Left ventricle myocardium inferior (tissue), 1 donor: ENCODE data around the gene CYP21A2. TPM values are rescaled to one million over a fixed set of nuclear protein-coding genes. Genes with fewer than 3 reads are reported as not detected.
"Not testable (repeated sequence)": the region's sequence is repeated elsewhere in the genome, so short reads cannot be mapped to it uniquely, and the experiment has no call there.

ENCODE experiments used
- DNase-seq: peaks from one replicate; pipeline ENCODE4 v3.0.0-alpha.2; 2020
- H3K27ac ChIP-seq: fragments of 200-600 bp; replicated peaks from 2 replicates; pipeline ENCODE4 v1.8.0; 2021
- H3K27me3 ChIP-seq: fragments of 200-600 bp; 2 replicates; pipeline ENCODE4 v1.8.0; 2021; ENCODE audit warnings: low read depth
- H3K36me3 ChIP-seq: fragments of 200-600 bp; 2 replicates; pipeline ENCODE4 v1.8.0; 2021
- H3K4me1 ChIP-seq: fragments of 200-600 bp; 2 replicates; pipeline ENCODE4 v1.8.0; 2021
- H3K4me3 ChIP-seq: fragments of 200-600 bp; 2 replicates; pipeline ENCODE4 v1.8.0; 2021; ENCODE audit warnings: mild to moderate bottlenecking, moderate library complexity
- H3K9me3 ChIP-seq: fragments of 200-600 bp; replicated peaks from 2 replicates; pipeline ENCODE4 v1.8.0; 2021
- CTCF ChIP-seq: fragments of 200-600 bp; IDR thresholded peaks from 2 replicates; pipeline ENCODE4 v1.8.0; 2021; ENCODE audit warnings: antibody characterized with exemption, mild to moderate bottlenecking, borderline replicate concordance
- intact Hi-C: fragments of 100-400 bp; cut with micrococcal nuclease; formaldehyde crosslinking; loops from one replicate; pipeline ENCODE4 v1.11.0; 2022
- total RNA-seq: library from RNA; stranded (reverse); fragmentation: NEBNext Ultra II Directional; extraction: Animal tissue kit (Norgen Biotek cat#: 25700); gene quantifications from one replicate; pipeline ENCODE4 v1.2.1, GENCODE V29; 2021
- donor health status: DM: no; HTN: yes; CAD: no; lungs with severe emphysema.

Gene CYP21A2
- total RNA-seq, 1 donor from 2014 or later, result 0.41 TPM

GRCh38 chr6:32056254-32056653 lies 18.0 kb downstream of the CYP21A2 start:
- no peak for TF ChIP-seq CTCF
- H3K9me3 ChIP-seq, result no peaks in the 10 kb centered on the region
- H3K27me3 ChIP-seq, result no peaks in the 10 kb centered on the region
- peaks cover 76% of the 10 kb centered on the region for H3K36me3 ChIP-seq
- no peaks in the 10 kb centered on the region for H3K4me1 ChIP-seq
- intact Hi-C loops, result no loop called here
- no peak overlapping the region for H3K4me3 ChIP-seq
- no peak overlapping the region for H3K27ac ChIP-seq
- DNase-seq, result no peak

- Histone ChIP-seq H3K36me3 (peaks cover 86% of the 10 kb centered on the region), H3K27ac (peak overlapping the region; percentile 23)
- no peak for DNase-seq
These were observed 19.8 kb downstream of the CYP21A2 start for GRCh38 chr6:32057966-32058365.

DNA sequence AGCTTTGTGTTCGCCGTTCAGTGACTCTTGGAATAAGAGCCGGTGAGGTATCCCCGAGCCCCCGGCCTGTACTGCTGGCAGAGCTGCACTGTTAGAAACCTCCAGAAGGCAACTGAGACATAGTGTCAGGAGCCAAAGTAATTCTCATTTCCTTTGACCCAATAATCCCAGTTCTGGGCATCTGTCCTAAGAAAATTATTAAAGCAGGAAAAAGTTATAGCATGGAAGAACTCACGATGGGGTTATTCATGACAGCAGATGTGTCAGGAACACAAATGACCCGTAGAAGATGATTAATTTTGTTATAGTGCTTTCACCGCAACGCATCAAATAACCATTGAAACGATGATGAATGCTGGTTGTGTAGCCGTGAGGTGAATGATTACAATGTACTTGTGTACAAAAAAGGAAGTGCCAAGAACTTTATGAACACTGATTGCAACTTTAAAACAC lies 20.3 kb downstream of the CYP21A2 start:
- DNase-seq, result no peak
- TF ChIP-seq CTCF, result no peak
- Histone ChIP-seq H3K4me3 (no peak overlapping the region), H3K4me1 (no peaks in the 10 kb centered on the region), H3K27me3 (no peaks in the 10 kb centered on the region), H3K27ac (peak overlapping the region; percentile 23), H3K9me3 (no peaks in the 10 kb centered on the region), H3K36me3 (peaks cover 84% of the 10 kb centered on the region)
- intact Hi-C loops, result no loop called here

More at GRCh38 chr6:32057966-32058365, 19.8 kb downstream of the CYP21A2 start:
- intact Hi-C loops, result no loop called here
- H3K4me3 ChIP-seq, result no peak overlapping the region
- TF ChIP-seq CTCF, result no peak
- H3K27me3 ChIP-seq, result no peaks in the 10 kb centered on the region
- no peaks in the 10 kb centered on the region for H3K4me1 ChIP-seq
- H3K9me3 ChIP-seq, result no peaks in the 10 kb centered on the region

GRCh38 chr6:32060966-32061655 lies 22.9 kb downstream of the CYP21A2 start:
- no peak overlapping the region for H3K27ac ChIP-seq
- TF ChIP-seq CTCF, result no peak
- intact Hi-C loops, result no loop called here
- H3K4me1 ChIP-seq, result no peaks in the 10 kb centered on the region
- no peak overlapping the region for H3K4me3 ChIP-seq
- DNase-seq, result no peak
- no peaks in the 10 kb centered on the region for H3K9me3 ChIP-seq
- peaks cover 86% of the 10 kb centered on the region for H3K36me3 ChIP-seq
- H3K27me3 ChIP-seq, result no peaks in the 10 kb centered on the region

GRCh38 chr6:32064706-32065105 lies 26.5 kb downstream of the CYP21A2 start:
- intact Hi-C loops, result no loop called here
- no peaks in the 10 kb centered on the region for H3K27me3 ChIP-seq
- no peaks in the 10 kb centered on the region for H3K9me3 ChIP-seq
- no peak for TF ChIP-seq CTCF
- no peak for DNase-seq
- no peaks in the 10 kb centered on the region for H3K4me1 ChIP-seq
- no peak overlapping the region for H3K4me3 ChIP-seq
- no peak overlapping the region for H3K27ac ChIP-seq
- H3K36me3 ChIP-seq, result peaks cover 90% of the 10 kb centered on the region

- DNase-seq, H3K27me3 ChIP-seq, H3K27ac ChIP-seq, H3K9me3 ChIP-seq, H3K4me1 ChIP-seq, H3K4me3 ChIP-seq, intact Hi-C loops: not testable (repeated sequence)
- H3K36me3 ChIP-seq, result peaks cover 91% of the 10 kb centered on the region
These were observed 29.3 kb downstream of the CYP21A2 start for GRCh38 chr6:32067521-32067920.

DNA sequence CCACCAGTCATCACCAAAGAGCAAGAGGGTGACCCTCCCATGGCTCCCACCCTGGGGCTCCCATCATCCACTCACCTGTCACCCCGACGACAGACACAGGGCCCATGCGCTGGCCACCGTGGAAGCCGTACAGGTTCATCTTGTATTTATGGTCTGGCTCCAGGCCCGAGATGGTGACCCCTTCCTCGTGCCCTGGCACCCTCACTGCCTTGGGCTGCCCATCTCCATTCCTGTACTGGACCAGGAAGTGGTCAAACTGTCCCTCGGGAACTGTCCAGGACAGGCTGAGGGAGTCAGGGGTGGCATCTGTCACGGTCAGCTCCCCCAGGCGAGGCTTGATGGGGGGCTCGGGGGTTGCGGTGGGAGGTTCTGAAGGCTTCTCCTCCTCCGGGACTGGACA lies 30.1 kb downstream of the CYP21A2 start:
- intact Hi-C loops, H3K9me3 ChIP-seq, H3K4me1 ChIP-seq, H3K4me3 ChIP-seq, H3K27me3 ChIP-seq, DNase-seq: not testable (repeated sequence)
- H3K36me3 ChIP-seq, result peaks cover 92% of the 10 kb centered on the region
- peak overlapping the region; percentile 6 for H3K27ac ChIP-seq
